Activated naive CD4-positive, alpha-beta T cell (primary cell): ENCODE data around the gene AOAH.

ENCODE experiments used
- DNase-seq, 4 experiments: peaks; one replicate each; lab custom pipeline; 2025; lab: John Stamatoyannopoulos, UW

Gene AOAH, protein sequence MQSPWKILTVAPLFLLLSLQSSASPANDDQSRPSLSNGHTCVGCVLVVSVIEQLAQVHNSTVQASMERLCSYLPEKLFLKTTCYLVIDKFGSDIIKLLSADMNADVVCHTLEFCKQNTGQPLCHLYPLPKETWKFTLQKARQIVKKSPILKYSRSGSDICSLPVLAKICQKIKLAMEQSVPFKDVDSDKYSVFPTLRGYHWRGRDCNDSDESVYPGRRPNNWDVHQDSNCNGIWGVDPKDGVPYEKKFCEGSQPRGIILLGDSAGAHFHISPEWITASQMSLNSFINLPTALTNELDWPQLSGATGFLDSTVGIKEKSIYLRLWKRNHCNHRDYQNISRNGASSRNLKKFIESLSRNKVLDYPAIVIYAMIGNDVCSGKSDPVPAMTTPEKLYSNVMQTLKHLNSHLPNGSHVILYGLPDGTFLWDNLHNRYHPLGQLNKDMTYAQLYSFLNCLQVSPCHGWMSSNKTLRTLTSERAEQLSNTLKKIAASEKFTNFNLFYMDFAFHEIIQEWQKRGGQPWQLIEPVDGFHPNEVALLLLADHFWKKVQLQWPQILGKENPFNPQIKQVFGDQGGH

GRCh38 chr7:36723951-36724664 is at the start of gene AOAH:
Gene AOAH (minus strand): TSS chr7:36724494. CDS start chr7:36724148, 346 bp downstream.
- peak; percentile 7 to 64 (median 32) for DNase-seq

- DNase-seq: no peak
Observed at GRCh38 chr7:36766451-36766850, 42.2 kb upstream of the AOAH start.

- no peak for DNase-seq
Observed at GRCh38 chr7:36765605-36766004, 41.3 kb upstream of the AOAH start.

DNA sequence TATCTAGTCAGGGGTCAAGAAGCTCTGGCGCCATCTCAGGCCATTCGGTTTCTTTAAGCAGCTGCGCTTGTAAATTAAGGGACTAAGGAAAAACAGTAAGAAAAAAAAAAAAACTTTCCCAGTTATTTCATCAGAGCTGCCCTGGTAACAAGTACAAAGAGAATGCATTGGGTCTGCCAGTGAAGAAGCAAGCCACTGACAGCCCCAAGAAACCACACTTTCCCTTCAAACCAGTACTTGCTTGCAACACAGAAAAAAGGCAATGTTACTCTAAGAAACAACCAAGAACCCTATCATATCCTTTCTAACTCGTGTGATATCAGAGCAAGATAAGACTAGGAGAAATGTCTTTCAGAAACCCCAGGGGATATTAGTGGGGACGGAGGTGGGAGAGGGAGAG is 40.6 kb upstream of the AOAH start:
- no peak for DNase-seq

DNA sequence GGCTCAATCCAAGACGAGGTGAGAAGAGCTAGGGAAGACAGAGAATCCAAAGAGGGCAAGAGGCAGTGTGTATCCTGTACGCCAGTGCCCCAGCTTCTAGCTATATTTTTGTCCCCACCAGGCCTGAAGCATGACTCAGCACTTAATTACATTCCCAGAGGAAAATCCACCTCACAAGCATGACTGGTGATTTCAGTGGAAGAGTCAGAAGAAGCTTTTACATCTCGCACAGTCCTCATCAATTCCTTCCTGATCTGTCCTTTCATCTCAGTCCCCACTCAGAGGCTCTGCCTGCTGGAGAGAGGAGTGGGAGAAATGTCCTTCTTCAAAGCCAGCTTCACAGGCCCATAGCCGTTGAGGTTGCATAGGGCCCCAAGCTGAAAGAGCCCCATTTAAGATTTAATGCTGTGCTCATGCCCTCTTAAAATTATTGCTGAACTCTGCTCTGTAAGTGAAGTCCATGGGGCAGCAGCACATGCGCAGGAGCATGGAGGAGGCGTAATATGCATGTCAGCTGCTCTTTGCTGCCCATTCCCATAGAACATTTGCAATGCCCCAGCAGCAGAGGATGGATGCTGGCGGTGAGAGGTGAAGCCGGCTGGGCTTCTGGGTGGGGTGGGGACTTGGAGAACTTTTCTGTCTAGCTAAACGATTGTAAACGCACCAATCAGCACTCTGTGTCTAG is 39.0 kb upstream of the AOAH start:
- no peak for DNase-seq

DNA sequence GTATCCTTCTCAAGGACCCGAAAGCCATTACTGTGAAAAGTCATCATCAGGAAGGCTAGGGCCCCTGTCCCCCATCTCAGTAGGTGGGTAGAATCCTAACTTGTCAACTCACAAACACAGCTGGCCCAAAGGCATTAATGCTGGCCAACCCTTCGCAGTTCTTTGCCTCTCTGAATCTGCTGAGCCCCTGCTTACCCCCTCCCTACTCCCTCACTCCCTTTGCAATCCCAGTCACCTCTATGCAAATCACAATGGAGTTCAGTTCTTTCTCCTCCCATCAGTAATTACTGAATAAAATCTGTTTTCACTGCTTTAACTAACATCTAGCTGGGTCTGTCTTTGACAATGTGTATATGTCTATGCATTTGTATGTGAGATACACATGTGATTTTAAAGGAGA is 38.1 kb upstream of the AOAH start:
- no peak for DNase-seq

- no peak for DNase-seq
Observed at GRCh38 chr7:36761835-36762234, 37.5 kb upstream of the AOAH start.

DNA sequence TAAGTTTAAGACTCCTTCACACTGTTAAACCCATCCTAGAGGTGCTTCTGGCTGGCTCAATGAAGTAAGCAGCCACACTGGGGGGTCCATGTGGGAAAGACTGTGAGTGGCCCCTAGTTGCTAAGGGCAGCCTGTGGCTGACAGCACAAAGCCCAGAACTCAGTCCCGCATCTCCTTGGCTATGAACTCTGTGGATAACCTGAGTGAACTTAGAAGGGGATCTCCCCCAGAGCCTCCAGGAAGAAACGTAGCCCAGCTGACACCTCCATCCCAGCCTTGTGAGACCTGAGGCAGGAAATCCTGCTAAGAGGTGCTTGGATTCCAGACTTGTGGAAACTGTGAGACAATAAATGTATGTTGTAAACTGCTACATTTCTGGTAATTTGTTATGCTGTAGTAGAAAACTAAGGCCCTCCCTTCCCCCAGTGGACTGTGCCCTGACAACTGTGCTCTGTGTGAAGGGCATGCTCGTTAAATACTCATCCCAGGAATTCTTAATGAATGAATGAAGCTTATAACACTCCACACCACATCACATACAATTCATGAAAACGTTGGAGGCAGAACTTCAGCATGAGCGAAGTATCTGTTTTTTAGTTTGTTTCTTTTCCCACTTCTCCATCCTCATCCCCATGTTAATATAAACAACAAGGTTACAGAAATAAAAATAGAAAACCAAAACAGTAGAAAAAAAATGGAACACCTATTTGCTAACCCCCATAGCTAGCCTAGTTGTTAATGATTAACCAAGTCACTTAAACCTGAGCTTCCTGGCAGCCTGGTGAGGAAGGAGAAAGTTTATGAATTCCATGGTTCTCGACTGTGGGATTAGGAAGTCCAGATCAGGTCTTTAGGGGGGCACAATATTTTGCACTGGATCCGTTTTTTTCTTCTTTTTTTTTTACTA is 36.8 kb upstream of the AOAH start:
- DNase-seq: no peak

GRCh38 chr7:36758879-36759278 is 34.6 kb upstream of the AOAH start:
- no peak for DNase-seq

GRCh38 chr7:36755484-36755883 is 31.2 kb upstream of the AOAH start:
- no peak for DNase-seq

GRCh38 chr7:36752026-36752711 is 27.9 kb upstream of the AOAH start:
- no peak for DNase-seq

DNA sequence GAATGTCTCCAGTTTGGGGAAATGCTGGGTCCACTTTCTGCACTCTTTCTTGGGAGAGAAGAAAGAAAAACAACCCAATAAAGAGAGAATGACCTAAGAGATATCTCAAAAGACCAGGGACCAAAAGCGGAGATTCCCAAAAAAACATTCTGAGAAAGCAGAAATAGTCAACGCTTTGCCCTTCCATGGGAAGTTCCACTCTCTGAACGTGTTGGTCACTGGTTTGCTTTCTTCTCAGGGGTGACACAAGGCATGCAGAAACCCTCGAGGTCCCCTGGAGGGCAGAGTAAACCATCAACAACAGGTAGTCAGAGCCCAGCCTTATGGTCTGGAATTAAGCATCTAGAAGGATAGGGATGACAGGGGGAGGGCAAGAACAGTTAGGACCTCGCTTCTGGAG is 26.2 kb upstream of the AOAH start:
- DNase-seq: no peak

GRCh38 chr7:36749282-36749960 is 25.1 kb upstream of the AOAH start:
- DNase-seq: no peak

DNA sequence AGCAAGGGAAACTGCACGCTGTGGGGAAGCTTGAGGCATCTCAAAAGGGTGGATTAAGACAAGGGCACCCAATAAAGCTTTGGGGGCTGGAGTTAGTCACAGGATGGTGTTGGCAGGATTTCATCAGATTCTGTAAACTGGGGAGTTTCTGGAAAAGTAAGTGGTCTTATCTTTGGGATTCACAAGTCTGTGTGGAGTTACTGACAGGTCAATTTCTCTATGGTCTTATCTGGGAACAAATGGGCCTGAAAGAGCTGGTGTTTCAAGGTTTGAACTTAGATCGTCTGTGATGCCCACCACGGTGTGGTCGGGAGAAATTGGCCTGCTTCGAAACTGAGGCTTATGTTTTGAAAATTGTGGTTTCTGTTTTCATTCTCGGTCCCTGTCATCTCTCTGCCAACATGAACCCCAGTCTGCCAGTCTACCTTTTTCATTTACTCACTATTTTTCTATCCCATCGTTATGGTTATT is 23.8 kb upstream of the AOAH start:
- DNase-seq: no peak

DNA sequence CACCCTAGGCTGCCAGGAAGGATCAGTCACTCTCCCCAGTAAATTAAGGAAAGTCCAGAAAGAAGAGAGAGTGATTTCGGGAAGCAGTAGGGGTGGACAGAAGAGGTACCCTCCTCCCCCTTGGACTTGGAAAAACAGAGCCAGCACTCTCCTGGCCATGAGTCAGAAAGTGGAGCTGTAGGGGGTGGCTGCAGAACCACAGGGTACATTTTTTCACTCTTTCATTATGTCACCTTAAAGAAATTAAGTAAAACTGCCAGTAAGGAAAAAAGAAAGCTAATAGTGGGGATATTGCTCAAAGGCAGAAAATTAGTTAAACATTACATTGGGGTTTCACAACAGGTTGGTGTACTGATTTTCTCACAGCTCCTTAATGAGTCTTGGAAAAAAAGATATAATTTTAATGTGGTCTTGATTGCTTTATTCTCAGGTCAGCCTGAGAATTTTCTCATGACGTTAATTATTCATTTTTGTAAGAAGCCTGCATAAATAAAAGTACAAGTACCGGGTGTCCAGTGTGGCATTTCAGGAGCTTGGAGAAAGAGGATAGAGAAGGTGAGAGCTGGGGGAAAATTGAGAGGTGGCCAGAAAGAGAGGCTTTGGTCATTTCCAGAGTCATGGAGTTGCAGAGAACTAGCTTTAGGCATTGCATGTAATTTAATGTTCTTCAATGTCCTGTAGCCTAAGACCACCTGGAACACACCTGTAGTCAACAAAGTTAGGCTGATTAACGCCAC is 23.2 kb upstream of the AOAH start:
- DNase-seq: no peak

DNA sequence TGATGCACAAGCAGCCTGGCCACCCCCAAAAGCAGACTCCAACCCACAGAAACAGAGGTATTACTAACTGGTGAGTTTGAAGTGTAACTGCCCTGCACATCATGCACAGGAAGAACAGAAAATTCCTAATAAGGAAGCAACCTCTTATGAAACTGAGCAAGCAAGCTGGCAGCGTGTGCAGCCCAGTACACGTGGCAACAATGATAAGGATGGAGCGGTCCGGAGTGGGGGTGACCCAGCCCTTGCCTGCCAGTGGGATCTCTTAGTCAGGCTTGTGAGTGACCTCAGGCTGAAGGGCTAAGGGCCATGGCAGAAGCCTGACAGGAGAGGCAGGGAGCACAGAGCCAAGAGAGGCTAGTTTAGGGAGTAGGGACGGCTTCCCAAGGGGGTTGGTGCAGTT is 22.1 kb upstream of the AOAH start:
- no peak for DNase-seq

- no peak for DNase-seq
Observed at GRCh38 chr7:36742911-36743775, 18.8 kb upstream of the AOAH start.

DNA sequence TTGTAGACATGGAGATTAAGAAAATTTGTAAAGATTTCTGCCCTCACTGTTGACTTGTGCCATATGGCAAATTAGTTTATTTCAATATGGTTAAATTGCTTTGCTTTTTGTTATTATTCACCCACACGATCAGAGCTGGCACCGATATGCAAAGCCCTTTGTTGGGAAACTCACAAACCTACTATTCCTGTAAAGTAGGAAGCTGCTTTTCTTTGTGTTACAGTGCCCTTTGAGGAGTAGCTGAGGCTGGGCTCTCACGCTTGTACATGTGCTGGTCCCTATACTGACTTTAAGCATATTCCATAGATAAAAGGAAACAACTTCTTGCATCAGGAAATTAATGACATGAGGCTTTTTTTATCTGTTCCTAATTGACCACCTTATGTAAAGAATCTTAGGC is 17.6 kb upstream of the AOAH start:
- DNase-seq: no peak
